Measurements from ENCODE around the gene GATAD2B. TPM values are rescaled to one million over a fixed set of nuclear protein-coding genes. Genes with fewer than 3 reads are reported as not detected.
A peak's percentile ranks its signal among the peaks of the same experiment; 100 is the strongest.

GATAD2B gene
- polyA plus RNA-seq, 3 donors: 1.1 to 11.0 (median 2.0) TPM

- H3K36me3 Mint-ChIP-seq: peaks cover 49 to 61% of the 10 kb centered on the region in 2 donors
- no peak overlapping the region for H3K4me3 ChIP-seq (replicated peaks in 1 of 3; ENCODE audit: low read depth in 2 of 3, low read length in 3 of 3)
- no peak overlapping the region for H3K4me2 ChIP-seq (replicated peaks; ENCODE audit: extremely low read depth, low read length, poor library complexity, severe bottlenecking)
- TF ChIP-seq CTCF (IDR thresholded peaks at IDR 0.05): no peak
- H3K9me3 ChIP-seq (replicated peaks in 1 of 2; ENCODE audit: control insufficient read depth in 1 of 2, insufficient read depth in 1 of 2, low read length in 2 of 2): no peaks in the 10 kb centered on the region
- no peak for DNase-seq
- 98% methylated on average over 6 of the region's 10 CpGs for WGBS (ENCODE audit: insufficient coverage)
- H3K4me1 ChIP-seq (ENCODE audit: control insufficient read depth in 1 of 2, insufficient read depth in 2 of 2, low read length in 2 of 2): peaks cover 28 to 36% of the 10 kb centered on the region in 2 donors
- no peak overlapping the region for H3K9ac ChIP-seq (ENCODE audit: insufficient read depth, low read length, poor library complexity, severe bottlenecking)
- H3K9me3 Mint-ChIP-seq: peaks cover 0 to 4% (median 0%) of the 10 kb centered on the region in 7 donors
- no peak overlapping the region for H3K4me3 Mint-ChIP-seq
- peaks cover 70% of the 10 kb centered on the region for H4K20me1 ChIP-seq (ENCODE audit: insufficient read depth, low read length)
- H3K27me3 ChIP-seq (ENCODE audit: control insufficient read depth in 2 of 2, insufficient read depth in 2 of 2, low read length in 2 of 2): no peaks in the 10 kb centered on the region
- H2AFZ ChIP-seq (ENCODE audit: insufficient read depth, low read depth, low read length, poor library complexity, severe bottlenecking): no peak overlapping the region
- peaks cover 0 to 2% (median 1%) of the 10 kb centered on the region in 3 donors for H3K27me3 Mint-ChIP-seq (ENCODE audit: low read depth in 3 of 3)
- H3K4me1 Mint-ChIP-seq: peaks cover 39% of the 10 kb centered on the region
- intact Hi-C loops (cut with micrococcal nuclease): loop anchor here in 1 of 2 donors (5.0 kb wide), 1 partner anchor 33 kb away; the partner anchor contains the start of gene GATAD2B
- peak overlapping the region in 1 of 7 donors; percentile 2 for H3K27ac Mint-ChIP-seq
- peaks cover 51 to 60% of the 10 kb centered on the region in 2 donors for H3K36me3 ChIP-seq (replicated peaks in 1 of 2; ENCODE audit: control insufficient read depth in 1 of 2, insufficient read depth in 2 of 2, low read length in 2 of 2)
- H3K79me2 ChIP-seq (ENCODE audit: insufficient read depth, low read length): peaks cover 70% of the 10 kb centered on the region
- no peak overlapping the region for H3K27ac ChIP-seq (ENCODE audit: low read depth in 1 of 2, low read length in 2 of 2)
Measured at GRCh38 chr1:153954826-153955225, 32.1 kb upstream of the GATAD2B start.

GRCh38 chr1:153953859-153954365 is 31.1 kb upstream of the GATAD2B start:
- peaks cover 52 to 62% of the 10 kb centered on the region in 2 donors for H3K36me3 Mint-ChIP-seq
- Histone ChIP-seq H3K4me2 (replicated peaks; ENCODE audit: extremely low read depth, low read length, poor library complexity, severe bottlenecking) (no peak overlapping the region), H3K27me3 (ENCODE audit: control insufficient read depth in 2 of 2, insufficient read depth in 2 of 2, low read length in 2 of 2) (no peaks in the 10 kb centered on the region), H3K79me2 (ENCODE audit: insufficient read depth, low read length) (peaks cover 71% of the 10 kb centered on the region), H3K4me3 (replicated peaks in 1 of 3; ENCODE audit: low read depth in 2 of 3, low read length in 3 of 3) (no peak overlapping the region), H4K20me1 (ENCODE audit: insufficient read depth, low read length) (peaks cover 69% of the 10 kb centered on the region), H3K27ac (ENCODE audit: low read depth in 1 of 2, low read length in 2 of 2) (peak overlapping the region in 1 of 2 donors; percentile 1), H3K9ac (ENCODE audit: insufficient read depth, low read length, poor library complexity, severe bottlenecking) (no peak overlapping the region), H2AFZ (ENCODE audit: insufficient read depth, low read depth, low read length, poor library complexity, severe bottlenecking) (no peak overlapping the region), H3K9me3 (replicated peaks in 1 of 2; ENCODE audit: control insufficient read depth in 1 of 2, insufficient read depth in 1 of 2, low read length in 2 of 2) (no peaks in the 10 kb centered on the region), H3K4me1 (ENCODE audit: control insufficient read depth in 1 of 2, insufficient read depth in 2 of 2, low read length in 2 of 2) (peaks cover 20 to 26% of the 10 kb centered on the region in 2 donors), H3K36me3 (replicated peaks in 1 of 2; ENCODE audit: control insufficient read depth in 1 of 2, insufficient read depth in 2 of 2, low read length in 2 of 2) (peaks cover 57 to 61% of the 10 kb centered on the region in 2 donors)
- intact Hi-C loops (cut with micrococcal nuclease): no loop called here
- no peak for TF ChIP-seq CTCF (IDR thresholded peaks at IDR 0.05)
- peaks cover 0 to 2% (median 1%) of the 10 kb centered on the region in 3 donors for H3K27me3 Mint-ChIP-seq (ENCODE audit: low read depth in 3 of 3)
- no peak for DNase-seq
- no CpG with 5 or more reads among the region's 4 CpGs for WGBS (ENCODE audit: insufficient coverage)
- peaks cover 0 to 4% (median 0%) of the 10 kb centered on the region in 7 donors for H3K9me3 Mint-ChIP-seq
- H3K4me1 Mint-ChIP-seq: peaks cover 33% of the 10 kb centered on the region
- H3K27ac Mint-ChIP-seq: peak overlapping the region in 4 of 7 donors; percentile 27 to 43 (median 36)
- H3K4me3 Mint-ChIP-seq: no peak overlapping the region

Measured in CD14-positive monocyte (primary cell).